ENCODE measurements around the gene PLAGL2.

Gene PLAGL2

DNA sequence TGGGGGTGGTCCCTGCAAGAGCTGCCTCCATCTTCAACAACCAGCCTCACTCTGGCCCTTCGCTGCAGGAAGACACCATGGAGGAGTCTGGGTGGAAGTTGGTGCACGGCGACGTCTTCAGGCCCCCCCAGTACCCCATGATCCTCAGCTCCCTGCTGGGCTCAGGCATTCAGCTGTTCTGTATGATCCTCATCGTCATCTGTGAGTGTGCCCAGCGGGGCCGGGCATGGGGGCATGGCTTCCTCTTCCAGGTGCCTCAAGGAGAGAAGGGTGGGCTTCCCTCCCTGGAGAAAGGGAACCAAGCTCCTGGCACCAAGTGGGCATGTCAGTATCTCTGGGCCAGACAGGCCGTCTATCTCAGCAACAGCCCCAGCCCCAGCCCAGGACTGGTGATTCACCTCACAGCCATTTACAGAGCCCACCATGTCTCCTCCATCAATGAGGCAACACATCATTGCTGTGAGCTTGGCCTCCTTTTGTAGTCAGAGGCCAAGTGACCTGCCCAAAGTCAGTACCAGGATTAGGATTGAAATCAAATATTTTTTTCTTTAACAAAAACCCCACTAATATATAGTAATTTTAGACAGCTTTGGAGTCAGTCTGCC lies 57.9 kb downstream of the PLAGL2 start:
- no peak for DNase-seq

GRCh38 chr20:32144898-32145662 lies 62.5 kb downstream of the PLAGL2 start:
- no peak for DNase-seq

GRCh38 chr20:32142991-32143390 lies 64.6 kb downstream of the PLAGL2 start:
- no peak for DNase-seq

Data from activated CD4-positive, CD25-positive, alpha-beta regulatory T cell (primary cell).